Measurements from ENCODE around the gene SOWAHA.

The SOWAHA gene

DNA sequence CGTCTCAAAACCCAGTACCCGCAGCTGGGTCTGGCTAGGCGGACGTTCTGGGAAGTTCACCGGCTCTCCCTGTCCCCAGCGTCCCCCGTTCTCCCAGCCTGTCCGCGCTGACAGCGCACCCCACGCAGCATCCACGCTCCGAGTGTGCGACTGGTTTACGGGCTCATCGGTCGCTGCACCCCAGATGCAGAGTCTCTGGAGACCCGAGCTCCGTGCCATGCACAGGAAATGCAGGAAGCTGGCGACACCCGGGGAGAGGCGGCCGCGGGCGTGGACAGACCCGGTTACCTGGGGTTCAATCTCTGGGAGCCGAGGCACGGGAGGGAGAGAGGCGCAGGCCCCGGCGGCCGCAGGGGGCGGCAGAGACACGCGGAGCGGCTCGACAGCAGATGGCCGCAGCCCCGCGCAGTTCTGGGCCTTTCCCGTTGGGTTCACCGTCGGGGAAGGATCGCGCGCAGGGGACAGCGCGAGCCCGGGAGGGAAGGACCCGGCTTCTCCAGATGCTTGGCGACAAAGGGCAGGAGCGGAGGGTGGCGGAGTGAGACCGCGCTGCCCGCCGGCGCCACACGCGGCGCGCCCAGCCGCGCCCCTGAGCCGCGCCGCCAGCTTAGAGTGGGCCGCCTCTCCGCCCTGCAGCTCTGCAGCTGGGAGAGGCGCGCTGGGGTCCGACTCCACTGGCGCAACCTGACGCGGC is 16.8 kb downstream of the SOWAHA start:
- no peaks in the 10 kb centered on the region for H3K36me3 ChIP-seq (ENCODE audit: insufficient read depth, low read length)
- H3K9ac ChIP-seq (ENCODE audit: low read length): peak overlapping the region; percentile 74
- H3K9me3 ChIP-seq (ENCODE audit: low read length): no peaks in the 10 kb centered on the region
- H3K9me2 ChIP-seq (ENCODE audit: low read depth, low read length): no peaks in the 10 kb centered on the region
- H3K79me2 ChIP-seq (ENCODE audit: insufficient read depth, low read length): no peaks in the 10 kb centered on the region
- H3K27me3 ChIP-seq (ENCODE audit: insufficient read depth, low read length): 0 out of 2 replicates have a peak, but pooled peaks cover 5% of the 10 kb centered on the region
- H3K27ac ChIP-seq (ENCODE audit: low read depth, low read length, poor library complexity, severe bottlenecking): no peak overlapping the region
- H2AFZ ChIP-seq (ENCODE audit: low read length): no peak overlapping the region
- peaks cover 5% of the 10 kb centered on the region for H3K4me1 ChIP-seq (ENCODE audit: insufficient read depth, low read length, severe bottlenecking)
- no peak for TF ChIP-seq EZH2 (IDR thresholded peaks at IDR 0.05; ENCODE audit: borderline replicate concordance, low read length)
- TF ChIP-seq, protein P1, sequence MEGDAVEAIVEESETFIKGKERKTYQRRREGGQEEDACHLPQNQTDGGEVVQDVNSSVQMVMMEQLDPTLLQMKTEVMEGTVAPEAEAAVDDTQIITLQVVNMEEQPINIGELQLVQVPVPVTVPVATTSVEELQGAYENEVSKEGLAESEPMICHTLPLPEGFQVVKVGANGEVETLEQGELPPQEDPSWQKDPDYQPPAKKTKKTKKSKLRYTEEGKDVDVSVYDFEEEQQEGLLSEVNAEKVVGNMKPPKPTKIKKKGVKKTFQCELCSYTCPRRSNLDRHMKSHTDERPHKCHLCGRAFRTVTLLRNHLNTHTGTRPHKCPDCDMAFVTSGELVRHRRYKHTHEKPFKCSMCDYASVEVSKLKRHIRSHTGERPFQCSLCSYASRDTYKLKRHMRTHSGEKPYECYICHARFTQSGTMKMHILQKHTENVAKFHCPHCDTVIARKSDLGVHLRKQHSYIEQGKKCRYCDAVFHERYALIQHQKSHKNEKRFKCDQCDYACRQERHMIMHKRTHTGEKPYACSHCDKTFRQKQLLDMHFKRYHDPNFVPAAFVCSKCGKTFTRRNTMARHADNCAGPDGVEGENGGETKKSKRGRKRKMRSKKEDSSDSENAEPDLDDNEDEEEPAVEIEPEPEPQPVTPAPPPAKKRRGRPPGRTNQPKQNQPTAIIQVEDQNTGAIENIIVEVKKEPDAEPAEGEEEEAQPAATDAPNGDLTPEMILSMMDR (IDR thresholded peaks at IDR 0.05; ENCODE audit: low read length): peak; percentile 76
- no peaks in the 10 kb centered on the region for H4K20me1 ChIP-seq (ENCODE audit: insufficient read depth, low read length)
- peak overlapping the region; percentile 91 for H3K4me2 ChIP-seq (ENCODE audit: low read length)
- H3K4me3 ChIP-seq (ENCODE audit: low read depth, low read length, poor library complexity, severe bottlenecking): peak overlapping the region; percentile 76
- no peaks in the 10 kb centered on the region for H3F3A ChIP-seq (ENCODE audit: insufficient read depth, low read length)

DNA sequence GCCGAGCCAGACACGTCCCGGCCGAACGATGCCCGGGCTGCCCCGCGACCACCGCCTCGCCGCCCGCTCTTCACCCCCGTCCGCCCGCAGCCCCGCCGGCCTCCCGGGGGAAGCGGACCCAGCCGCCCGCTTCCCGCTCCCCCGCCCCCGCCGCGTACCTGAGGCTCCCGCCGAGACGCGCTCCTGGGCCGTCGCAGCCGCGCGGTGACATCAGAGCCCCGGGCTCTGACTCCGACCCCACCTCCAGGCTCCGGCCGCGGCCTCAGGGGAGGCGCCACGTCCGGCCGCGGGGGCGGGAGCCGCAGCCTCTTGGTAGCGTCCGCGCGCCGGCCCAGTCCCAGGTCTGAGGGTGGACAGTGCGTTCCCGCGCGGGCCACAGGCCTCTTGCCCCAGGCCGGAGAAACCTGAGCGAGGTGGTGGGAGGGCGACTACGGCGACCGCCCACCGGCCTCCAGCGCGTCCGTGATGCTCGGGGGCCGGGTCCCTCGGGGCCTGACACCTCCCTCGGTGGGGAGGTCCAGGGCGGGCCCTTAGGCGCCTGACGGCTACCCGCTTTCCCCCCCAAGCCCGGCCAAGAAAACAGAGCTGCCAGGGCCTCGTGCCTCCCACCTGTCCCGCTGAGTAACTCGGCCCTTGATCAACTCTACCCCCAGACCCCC is 17.5 kb downstream of the SOWAHA start, which contains the start of gene SHROOM1:
Gene SHROOM1, minus strand, starts transcription at position 212 of the 659 bp plus-strand sequence. CDS start 4,507 bp downstream, outside the sequence.
- Histone ChIP-seq H3K4me2 (ENCODE audit: low read length) (peak within 1 kb of the TSS; percentile 91), H3F3A (ENCODE audit: insufficient read depth, low read length) (no peaks in the 10 kb centered on the region), H3K4me1 (ENCODE audit: insufficient read depth, low read length, severe bottlenecking) (peaks cover 5% of the 10 kb centered on the region), H3K4me3 (ENCODE audit: low read depth, low read length, poor library complexity, severe bottlenecking) (peak within 1 kb of the TSS; percentile 76), H2AFZ (ENCODE audit: low read length) (no peak within 1 kb of the TSS), H3K79me2 (ENCODE audit: insufficient read depth, low read length) (no peaks in the 10 kb centered on the region), H3K9me3 (ENCODE audit: low read length) (no peaks in the 10 kb centered on the region), H3K9me2 (ENCODE audit: low read depth, low read length) (no peaks in the 10 kb centered on the region), H3K27ac (ENCODE audit: low read depth, low read length, poor library complexity, severe bottlenecking) (no peak within 1 kb of the TSS), H3K9ac (ENCODE audit: low read length) (peak within 1 kb of the TSS; percentile 74), H4K20me1 (ENCODE audit: insufficient read depth, low read length) (no peaks in the 10 kb centered on the region), H3K27me3 (ENCODE audit: insufficient read depth, low read length) (no peaks in the 10 kb centered on the region), H3K36me3 (ENCODE audit: insufficient read depth, low read length) (no peaks in the 10 kb centered on the region)
- TF ChIP-seq, protein P1 (IDR thresholded peaks at IDR 0.05; ENCODE audit: low read length): no peak
- no peak for TF ChIP-seq EZH2 (IDR thresholded peaks at IDR 0.05; ENCODE audit: borderline replicate concordance, low read length)

- H3K4me1 ChIP-seq (ENCODE audit: insufficient read depth, low read length, severe bottlenecking): peaks cover 5% of the 10 kb centered on the region
- H4K20me1 ChIP-seq (ENCODE audit: insufficient read depth, low read length): no peaks in the 10 kb centered on the region
- no peaks in the 10 kb centered on the region for H3K36me3 ChIP-seq (ENCODE audit: insufficient read depth, low read length)
- peak overlapping the region; percentile 74; the same call in 1 of the 2 replicates for H3K9ac ChIP-seq (ENCODE audit: low read length)
- TF ChIP-seq, protein P1 (IDR thresholded peaks at IDR 0.05; ENCODE audit: low read length): no peak
- no peak for TF ChIP-seq EZH2 (IDR thresholded peaks at IDR 0.05; ENCODE audit: borderline replicate concordance, low read length)
- H3F3A ChIP-seq (ENCODE audit: insufficient read depth, low read length): no peaks in the 10 kb centered on the region
- no peaks in the 10 kb centered on the region for H3K9me3 ChIP-seq (ENCODE audit: low read length)
- H3K79me2 ChIP-seq (ENCODE audit: insufficient read depth, low read length): no peaks in the 10 kb centered on the region
- peak overlapping the region; percentile 76 for H3K4me3 ChIP-seq (ENCODE audit: low read depth, low read length, poor library complexity, severe bottlenecking)
- H3K9me2 ChIP-seq (ENCODE audit: low read depth, low read length): no peaks in the 10 kb centered on the region
- no peak overlapping the region for H2AFZ ChIP-seq (ENCODE audit: low read length)
- peak overlapping the region; percentile 91 for H3K4me2 ChIP-seq (ENCODE audit: low read length)
- H3K27me3 ChIP-seq (ENCODE audit: insufficient read depth, low read length): no peaks in the 10 kb centered on the region
- H3K27ac ChIP-seq (ENCODE audit: low read depth, low read length, poor library complexity, severe bottlenecking): no peak overlapping the region
These were observed 18.2 kb downstream of the SOWAHA start for GRCh38 chr5:132831095-132831860.
